ENCODE measurements around the gene XXYLT1.
A peak's percentile ranks its signal among the peaks of the same experiment; 100 is the strongest.
"Not testable (repeated sequence)": the region's sequence is repeated elsewhere in the genome, so short reads cannot be mapped to it uniquely, and the experiment has no call there.

XXYLT1 gene

DNA sequence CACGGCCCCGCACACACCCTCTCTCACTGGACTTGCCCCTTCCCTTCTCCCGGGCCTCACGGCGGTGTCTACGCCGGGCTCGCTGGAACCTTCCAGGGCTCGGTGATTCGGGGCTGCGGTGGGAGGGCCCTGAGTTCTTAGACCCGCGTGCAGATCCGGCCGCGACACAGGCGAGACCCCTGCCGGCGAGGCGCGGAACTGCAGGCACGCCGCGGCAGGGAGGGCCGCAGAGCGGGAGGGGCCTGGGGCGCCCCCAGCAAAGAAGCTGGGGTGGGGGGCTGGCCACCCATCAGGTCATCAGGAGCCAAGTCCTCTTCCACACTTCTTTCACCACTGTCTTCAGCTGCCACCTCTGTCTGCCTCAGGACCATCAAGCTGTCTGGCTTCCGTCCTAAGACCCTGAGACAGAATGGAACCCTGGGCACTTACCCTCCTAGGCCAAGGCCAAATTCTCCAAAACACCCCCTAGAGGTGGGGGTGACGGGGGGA lies 164.5 kb downstream of the XXYLT1 start:
- peak; percentile 66 to 67 for DNase-seq

GRCh38 chr3:195105841-195106417 lies 165.0 kb downstream of the XXYLT1 start:
- DNase-seq = no peak

GRCh38 chr3:195105389-195105788 lies 165.6 kb downstream of the XXYLT1 start:
- no peak for DNase-seq

- DNase-seq = no peak
Observed at GRCh38 chr3:195104340-195104739, 166.6 kb downstream of the XXYLT1 start.

DNA sequence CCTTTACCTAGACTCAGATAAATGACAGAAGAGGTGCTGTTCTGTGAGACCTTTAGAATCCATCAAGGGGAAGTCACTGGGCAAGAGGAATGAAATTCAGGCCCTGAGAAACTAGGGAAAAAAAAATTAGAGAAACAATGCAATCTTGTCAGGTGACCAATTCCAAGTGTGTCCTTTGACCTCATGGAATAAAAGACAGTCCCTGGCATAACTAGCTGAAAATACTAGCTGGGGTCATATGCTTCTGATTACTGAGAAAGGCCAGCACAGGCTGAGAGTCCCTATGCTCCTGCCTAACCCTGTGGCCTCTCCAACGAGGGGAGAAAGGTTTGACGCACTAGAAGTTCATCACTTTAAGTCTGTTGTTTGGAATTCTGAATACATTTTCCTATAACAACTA lies 167.3 kb downstream of the XXYLT1 start:
- DNase-seq = no peak

GRCh38 chr3:195102609-195103467 lies 168.1 kb downstream of the XXYLT1 start:
- DNase-seq = no peak

DNA sequence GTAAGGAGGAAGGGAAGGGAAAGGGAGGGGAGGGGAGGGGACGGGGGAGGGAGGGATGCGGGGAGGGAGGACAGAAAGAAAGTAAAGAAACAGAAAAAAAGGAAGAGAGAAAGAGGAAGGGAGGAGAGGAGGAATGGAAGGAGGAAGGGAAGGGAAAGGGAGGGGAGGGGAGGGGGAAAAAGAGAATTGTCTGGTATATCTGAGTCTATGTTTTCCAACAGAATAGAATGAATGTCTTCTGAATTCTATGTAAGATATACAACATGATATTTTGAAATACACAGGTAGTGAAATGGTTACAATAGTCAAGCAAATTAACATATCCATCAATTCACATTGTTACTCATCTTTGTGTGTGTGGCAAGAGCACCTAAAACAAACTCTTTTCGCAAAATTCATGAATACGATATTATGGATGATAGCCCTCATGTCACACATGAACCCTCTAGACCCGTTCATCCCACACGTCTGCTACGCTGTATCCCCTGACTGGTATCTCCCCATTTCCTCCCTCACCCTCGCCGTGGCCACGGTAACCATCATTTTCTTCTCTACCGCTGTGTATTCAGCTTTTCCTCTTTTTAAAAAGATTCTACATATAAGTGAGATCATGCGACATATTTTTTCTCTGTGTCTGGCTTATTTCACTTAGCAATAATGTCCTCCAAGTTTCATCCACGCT lies 168.9 kb downstream of the XXYLT1 start:
- no peak for DNase-seq

GRCh38 chr3:195101001-195101583 lies 169.9 kb downstream of the XXYLT1 start:
- no peak for DNase-seq

DNA sequence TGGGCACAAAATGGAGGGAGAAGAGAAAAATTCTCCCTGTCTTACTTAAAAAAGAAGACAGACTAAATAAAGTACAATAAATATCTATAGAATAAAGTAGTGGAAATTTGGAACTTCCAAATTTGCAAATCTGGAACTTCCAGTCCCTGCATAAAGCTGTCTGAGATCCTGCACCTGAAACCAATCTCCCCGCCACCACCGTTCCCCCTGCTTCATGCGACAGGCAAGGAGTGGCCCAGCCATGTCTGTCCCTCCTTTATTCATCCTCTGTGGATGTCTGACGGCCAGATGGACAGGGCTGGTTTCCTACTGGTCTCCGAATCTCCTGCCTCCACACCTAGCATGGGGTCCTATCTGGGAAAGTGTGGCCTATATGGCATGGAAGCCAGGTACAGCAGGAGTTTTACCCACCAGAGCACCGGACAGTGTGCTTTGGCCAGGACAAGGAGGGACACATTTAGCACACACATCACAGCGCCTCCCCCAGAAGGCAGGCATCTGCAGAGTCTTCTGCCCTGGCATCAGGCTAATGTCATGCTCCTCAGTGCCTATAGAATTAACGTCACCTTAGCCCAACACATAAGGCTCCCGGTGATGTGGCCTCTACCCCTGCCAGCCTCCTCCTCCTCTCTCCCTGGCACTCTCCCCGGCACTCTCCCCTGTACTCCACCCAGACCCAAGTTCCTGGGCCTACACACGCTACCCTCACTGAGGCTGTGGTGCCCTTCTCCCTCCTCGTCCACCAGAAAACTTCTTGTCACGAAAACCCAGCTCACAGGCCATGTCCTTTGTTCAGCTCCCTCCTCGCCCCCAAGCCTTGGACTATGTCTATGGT lies 170.8 kb downstream of the XXYLT1 start:
- no peak for DNase-seq

DNA sequence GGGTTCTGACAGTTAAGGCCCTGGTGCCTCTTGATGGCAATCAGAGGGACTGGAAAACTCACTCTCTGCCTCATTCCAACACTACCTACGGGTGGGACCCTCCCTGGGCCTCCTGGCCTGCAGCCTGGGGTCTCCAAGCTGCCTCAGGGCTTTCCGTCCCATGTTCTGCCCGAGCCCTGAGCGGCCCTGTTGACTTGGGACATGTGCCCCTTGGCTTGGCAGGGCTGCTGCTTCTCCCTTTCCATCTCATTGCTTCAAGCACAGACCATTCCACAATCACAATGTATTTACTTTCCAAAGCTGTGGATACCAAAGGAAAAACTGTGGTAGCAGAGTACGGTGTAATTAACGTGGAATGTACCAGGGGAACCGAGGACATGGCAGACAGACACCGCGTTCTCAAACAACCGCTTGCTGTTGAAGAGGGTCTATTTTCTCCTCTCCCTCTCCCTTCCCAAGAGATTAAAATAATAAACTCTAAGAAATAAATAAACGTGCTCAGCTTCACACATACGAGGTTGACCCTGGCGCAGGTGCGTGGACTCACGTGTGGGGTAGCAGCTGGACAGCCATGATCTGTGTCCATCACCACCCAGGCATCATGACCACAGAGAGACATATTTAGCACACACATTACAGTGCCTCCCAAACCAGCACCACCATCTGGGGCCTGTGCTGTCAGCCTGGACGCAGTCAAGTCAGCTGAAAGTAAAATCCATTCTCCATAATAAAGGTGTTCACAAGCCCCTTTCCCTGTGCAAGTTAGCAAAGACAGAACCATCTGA lies 172.0 kb downstream of the XXYLT1 start:
- DNase-seq = no peak

DNA sequence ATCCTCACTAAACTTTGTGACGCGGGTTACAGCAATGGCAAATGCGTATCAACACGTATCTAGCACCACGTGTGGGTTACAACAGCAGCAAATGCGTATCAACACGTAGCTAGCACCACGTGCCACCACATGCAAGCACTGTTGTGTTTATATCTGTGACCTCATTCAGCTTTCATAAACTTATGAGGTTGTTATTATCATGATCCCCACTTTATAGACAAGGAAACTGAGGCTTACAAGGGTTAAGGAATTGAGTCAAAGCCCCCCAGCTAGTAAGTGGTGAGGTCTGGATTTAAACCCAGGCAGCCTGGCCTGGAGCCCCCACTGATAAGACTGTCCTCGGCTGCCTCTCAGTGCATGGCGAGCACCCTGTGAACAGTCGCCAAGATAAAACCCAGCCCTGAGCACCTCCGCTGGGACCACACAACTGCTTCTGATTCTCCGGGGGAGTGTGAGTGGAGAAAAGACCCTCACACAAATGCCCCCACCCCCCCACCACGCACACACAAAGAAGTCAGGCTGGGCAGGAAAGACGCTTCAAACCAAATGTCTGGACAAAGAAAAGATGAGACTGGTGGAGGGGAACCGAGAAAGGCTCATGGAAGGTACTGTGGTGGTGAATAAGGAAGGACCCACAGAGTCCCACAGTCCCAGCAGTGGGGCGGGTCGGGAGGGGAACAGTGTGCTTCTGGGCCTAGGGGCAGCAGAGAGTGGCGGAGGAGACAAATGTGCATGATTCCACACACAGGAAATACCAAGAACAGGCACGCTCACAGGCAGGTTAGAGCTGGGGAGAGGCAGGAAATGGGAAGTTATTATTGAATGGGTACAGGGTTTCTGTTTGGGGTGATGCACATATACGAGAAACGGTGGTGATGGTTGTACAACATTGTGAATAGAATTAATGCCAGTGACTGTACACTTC lies 173.4 kb downstream of the XXYLT1 start:
- no peak for DNase-seq

DNA sequence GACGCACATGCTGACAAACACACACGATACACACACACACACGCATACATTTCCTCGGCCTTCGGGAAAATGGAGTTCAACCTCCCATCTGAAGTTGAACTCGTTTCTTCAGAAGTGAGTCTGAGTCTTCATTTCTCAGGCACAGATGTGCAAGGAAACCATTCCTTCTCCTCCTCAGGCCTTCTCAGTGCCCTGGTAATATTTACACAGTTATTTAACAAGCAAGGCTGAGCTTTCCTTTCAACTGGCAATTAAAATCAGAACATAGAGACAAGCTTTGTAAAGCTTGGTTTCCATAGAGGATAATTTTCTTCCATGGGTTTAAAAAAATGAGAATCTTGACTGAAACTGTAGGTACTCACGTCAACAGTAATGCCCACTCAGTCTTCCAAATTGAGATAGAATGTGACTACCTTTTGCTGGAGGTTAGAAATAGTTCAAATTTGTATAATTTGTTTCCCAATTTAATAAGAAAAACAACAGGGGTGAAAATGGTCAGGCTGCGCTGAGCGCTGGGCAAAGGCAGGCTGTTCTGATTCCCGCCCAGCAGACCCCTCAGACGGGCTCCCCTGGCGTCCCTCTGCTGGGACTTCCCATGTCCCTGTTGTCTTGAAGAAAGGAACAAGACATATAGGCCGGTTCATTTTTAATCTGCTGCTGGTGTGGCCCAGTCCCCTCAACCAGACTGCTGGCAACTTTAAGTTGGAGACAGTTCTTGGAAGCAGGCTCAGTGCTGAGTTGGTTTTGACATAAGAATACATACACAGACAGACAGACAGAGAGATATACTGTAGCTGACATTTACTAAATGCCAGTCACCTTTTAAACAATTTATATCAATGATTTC lies 174.3 kb downstream of the XXYLT1 start:
- no peak for DNase-seq

DNA sequence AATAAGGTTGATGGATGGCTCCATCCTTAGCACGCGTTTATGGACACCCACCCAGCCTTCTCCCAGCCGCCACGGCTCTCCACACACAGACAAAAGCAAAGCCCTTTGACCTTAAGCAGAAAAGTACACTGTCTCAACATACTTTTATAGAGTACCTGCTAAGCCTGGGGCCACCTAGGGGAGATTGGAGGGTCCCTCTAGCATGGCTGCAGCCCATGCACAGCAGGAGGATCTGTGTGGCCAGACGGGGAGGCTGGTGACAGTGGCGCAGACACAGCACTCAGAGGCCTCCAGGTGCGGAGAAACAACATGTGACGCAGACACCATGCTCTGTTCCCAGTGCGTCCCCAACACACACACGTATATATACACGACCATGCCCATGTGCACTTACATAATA lies 174.9 kb downstream of the XXYLT1 start:
- DNase-seq = no peak

- no peak for DNase-seq
Observed at GRCh38 chr3:195095704-195096036, 175.3 kb downstream of the XXYLT1 start.

DNA sequence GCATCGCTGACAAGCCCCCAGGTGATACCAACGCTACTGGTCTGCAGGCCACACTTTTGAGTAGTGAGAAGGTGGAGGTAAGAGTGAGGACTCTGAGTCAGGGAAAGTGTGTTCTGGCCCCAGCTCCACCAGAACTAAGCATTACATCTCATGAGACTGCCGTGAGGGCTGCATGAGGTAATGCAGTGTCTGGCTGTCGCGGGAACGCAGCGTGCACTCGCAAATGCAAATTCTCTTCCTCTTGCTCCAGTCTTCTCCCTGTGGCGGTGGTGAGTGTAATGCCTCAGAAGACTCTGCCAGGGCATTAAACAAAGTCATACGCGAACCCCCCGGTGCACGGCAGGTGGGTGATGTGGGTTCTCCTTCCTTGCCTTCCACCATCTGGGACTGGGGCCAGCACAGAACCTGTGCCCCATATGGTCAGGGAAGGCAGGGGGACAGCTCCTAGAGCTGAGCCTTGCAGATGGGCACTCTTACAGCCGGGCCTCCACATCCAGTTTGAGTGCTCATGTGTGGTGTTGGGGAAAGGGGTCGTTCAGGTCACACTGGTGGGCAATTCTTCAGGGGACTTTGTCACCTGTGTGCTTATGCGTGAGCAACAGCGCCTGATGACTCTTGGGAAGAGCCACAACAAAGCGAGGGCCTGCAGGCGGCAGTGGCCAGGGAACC lies 175.8 kb downstream of the XXYLT1 start:
- no peak for DNase-seq

DNA sequence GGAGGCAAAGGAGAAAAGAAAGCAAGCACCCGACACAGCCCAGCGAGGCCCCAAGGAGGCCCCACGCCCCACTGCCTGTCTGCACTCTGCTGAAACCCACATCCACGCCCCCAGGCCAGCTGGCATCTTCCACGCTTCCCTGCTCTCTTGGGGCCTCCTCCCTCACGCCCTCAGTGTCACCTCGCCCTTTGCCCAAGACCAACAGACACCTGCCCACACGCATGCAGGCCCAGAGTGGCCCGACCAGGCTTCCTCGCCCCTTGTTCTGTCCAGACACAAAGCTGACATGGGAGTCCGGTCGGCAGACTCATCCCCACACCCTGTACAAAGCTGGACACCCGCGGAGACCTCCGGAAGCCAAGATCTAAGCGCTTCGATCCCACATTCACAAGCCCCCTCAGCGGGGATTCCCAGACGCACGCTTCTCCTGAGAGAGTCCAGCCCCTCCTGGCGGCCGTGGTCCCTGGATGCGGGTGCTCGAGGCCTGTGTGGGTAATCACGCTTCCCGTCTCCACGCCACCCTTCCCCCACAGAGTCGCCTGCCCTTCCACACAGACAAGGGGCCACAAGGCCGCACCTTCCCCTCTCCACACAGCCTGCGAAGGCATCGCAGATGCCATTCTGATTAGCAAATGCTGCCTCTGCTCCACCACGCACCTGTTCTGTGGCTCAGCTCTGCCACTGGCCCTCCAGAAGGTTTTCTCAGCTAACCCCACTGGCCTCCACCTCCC lies 176.6 kb downstream of the XXYLT1 start:
- no peak for DNase-seq

DNA sequence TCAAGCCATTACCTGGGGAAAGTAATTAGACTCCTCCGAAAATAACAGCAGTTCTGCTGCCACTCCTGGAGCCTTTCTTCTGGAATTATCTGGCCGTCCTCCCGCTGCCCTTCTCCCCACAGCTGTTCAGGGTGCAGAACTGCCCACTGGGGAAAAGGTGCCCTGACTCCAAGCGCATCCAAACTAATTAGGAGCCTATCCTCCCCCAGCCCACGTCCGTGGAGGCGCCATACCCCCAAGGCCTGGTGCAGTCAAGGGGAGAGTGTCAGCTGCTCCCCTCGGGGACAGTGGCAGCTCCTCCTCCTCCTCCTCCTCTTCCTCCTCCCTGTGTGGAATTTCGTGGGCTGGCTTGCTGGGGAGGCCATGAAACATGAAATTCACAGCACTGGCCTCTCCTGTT lies 177.2 kb downstream of the XXYLT1 start:
- DNase-seq = no peak

DNA sequence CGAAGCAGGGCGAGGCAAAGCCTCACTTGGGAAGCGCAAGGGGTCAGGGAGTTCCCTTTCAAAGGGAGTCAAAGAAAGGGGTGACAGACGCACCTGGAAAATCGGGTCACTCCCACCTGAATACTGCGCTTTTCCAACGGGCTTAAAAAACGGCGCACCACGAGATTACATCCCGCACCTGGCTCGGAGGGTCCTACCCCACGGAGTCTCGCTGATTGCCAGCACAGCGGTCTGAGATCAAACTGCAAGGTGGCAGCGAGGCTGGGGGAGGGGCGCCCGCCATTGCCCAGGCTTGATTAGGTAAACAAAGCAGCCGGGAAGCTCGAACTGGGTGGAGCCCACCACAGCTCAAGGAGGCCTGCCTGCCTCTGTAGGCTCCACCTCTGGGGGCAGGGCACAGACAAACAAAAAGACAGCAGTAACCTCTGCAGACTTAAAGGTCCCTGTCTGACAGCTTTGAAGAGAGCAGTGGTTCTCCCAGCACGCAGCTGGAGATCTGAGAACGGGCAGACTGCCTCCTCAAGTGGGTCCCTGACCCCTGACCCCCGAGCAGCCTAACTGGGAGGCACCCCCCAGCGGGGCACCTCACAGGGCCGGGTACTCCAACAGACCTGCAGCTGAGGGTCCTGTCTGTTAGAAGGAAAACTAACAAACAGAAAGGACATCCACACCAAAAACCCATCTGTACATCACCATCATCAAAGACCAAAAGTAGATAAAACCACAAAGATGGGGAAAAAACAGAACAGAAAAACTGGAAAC lies 182.9 kb downstream of the XXYLT1 start:
- DNase-seq = not testable (repeated sequence)
